CD4-positive, alpha-beta T cell treated with Interleukin-4 for 4 hours (primary cell): ENCODE measurements around the gene RPTN.
"Not testable (repeated sequence)": the region's sequence is repeated elsewhere in the genome, so short reads cannot be mapped to it uniquely, and the experiment has no call there.

ENCODE experiments used
- DNase-seq: peaks from one replicate; pipeline ENCODE4 v3.0.0-alpha.2; 2020

The RPTN gene

DNA sequence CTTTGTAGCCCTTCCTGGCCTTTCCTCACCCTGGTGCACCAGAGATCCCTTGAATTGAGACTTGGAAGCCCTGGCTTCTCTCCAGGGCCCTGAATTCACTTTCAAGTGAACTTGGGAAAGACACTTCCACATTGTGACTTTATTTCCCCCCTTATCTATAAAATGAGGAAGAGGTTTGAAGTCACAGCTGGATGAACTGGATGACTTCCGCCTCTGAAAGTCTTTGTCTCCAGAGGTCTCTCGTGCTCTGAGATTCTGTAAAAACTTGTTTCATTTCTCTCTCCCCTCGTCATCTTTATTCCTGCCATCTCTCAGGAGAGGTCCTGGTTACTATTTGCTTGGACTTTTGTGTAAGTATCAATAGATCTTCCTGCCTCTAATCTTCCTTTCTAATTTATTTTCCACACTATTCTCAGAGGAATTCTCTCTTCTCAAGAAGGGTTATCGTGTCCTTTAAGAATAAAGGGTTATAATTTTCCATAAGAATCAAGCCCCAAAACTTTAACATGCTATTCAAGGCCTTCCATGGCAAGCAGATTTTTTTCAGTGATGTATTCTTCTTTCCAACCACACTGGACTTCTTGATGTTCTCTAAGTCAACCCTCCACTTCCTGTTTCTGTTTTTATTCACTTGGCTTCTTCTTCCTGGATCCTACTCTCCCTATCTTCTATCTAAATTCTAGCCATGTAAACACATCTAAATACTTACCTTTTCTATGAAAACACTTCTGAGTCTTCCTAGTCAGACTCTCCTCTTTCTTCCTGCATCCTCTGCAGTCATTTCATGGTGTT, 6.5 kb upstream of the RPTN start:
- no peak for DNase-seq

GRCh38 chr1:152164517-152165136, 5.6 kb upstream of the RPTN start:
- no peak for DNase-seq

- DNase-seq: no peak
These were observed 3.9 kb upstream of the RPTN start for GRCh38 chr1:152162792-152163463.

- no peak for DNase-seq
These were observed 1.5 kb upstream of the RPTN start for GRCh38 chr1:152160576-152160975.

DNA sequence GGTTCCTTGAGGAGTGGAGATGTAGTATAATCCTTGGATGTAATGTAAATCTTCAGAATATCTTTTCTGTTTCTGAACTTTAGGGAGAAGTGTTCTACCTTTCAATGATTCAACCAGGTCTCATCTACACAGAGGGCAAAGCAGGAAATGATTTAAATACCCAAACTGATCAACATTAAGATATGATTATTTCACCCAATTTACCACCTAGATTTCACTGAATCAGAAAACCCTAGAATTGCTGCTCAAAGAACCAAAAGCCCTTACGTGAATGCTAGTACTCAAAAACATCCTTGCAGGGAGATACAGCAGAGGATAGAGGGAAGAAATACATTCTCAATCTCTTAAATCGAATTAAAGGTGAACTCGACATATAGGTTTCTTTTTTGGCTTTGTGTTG, 5.0 kb downstream of the RPTN start:
- no peak for DNase-seq

DNA sequence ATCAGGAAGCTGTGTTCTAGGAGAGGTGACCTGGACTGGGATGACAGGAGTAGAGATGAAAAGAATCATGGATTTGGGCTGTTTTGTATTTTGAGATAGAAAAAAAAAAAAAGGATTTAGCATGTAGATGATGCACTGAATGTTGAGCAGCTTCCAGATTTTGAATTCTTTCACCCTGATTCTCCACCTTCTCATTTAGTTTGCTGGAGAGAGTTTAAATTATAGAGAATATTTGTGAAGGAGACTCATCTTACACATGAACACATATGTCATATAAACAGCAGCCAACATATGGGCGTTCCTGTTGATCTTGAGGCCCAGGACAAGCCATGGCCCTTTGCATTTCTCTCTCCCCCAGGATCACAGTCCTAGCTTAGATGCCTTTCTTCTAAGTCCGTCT, 7.4 kb downstream of the RPTN start:
- no peak for DNase-seq

DNA sequence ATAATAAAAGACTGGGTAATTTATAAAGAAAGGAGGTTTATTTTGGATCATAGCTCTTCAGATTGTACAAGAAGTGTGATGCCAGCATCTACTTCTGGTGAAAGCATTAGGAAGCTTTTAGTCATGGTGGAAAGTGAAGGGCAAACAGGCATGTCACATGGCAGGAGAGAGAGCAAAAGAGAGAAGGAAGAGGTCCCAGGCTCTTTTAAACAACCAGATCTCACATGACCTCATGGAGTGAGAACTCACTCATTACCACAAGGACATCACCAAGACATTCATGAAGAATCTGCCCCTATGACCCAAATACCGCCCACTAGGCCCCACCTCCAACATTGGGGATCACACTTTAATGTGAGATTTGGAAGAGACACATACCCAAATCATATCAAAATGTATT, 10.0 kb downstream of the RPTN start:
- DNase-seq: no peak

DNA sequence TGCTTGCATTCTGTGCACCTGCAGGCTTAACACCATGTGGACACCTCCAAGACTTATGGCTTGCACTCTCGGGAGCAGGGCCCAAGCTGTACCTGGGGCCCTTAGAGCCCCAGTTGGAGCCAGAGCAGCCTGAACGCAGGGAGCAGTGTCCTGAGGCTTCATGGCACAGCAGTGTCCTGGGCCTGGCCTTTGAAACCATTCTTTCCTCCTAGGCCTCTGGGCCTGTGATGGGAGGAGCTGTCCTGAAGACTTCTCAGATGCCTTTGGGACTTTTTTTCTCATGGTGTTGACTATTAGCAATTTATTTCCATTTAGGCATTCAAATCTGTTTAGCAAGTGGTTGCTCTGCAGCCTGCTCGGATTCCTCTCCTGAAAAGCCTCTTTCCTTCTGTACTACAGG, 11.0 kb downstream of the RPTN start:
- no peak for DNase-seq

DNA sequence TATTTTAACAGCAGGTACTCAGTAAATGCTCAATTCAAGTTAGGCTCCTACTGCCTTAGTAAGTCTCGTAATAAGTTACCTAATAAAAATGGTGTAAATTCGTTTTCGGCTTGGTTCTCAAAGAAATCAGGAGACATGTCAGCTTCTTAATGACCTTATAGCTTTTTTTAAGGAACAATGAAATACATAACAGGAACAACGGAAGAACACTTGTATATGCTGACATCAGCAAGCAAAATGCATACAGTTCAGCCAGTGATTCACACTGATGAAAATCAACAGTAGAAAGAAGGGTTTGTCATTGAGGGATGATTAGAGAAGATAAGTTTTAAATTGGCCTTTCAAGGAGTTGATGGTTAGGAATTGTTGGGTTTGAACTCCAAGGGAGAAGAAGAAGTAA, 13.3 kb downstream of the RPTN start:
- DNase-seq: no peak

DNA sequence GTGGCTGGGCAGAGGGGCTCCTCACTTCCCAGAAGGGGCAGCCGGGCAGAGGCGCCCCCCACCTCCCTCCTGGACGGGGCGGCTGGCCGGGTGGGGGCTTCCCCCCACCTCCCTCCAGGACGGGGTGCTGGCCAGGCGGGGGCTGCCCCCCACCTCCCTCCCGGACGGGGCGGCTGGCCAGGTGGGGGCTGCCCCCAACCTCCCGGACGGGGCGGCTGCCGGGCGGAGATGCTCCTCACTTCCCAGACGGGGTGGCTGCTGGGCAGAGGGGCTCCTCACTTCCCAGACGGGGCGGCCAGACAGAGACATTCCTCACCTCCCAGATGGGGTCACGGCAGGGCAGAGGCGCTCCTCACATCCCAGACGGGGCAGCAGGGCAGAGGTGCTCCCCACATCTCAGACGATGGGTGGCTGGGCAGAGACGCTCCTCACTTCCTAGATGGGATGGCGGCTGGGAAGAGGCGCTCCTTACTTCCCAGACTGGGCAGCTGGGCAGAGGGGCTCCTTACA, 14.3 kb downstream of the RPTN start:
- not testable (repeated sequence) for DNase-seq

DNA sequence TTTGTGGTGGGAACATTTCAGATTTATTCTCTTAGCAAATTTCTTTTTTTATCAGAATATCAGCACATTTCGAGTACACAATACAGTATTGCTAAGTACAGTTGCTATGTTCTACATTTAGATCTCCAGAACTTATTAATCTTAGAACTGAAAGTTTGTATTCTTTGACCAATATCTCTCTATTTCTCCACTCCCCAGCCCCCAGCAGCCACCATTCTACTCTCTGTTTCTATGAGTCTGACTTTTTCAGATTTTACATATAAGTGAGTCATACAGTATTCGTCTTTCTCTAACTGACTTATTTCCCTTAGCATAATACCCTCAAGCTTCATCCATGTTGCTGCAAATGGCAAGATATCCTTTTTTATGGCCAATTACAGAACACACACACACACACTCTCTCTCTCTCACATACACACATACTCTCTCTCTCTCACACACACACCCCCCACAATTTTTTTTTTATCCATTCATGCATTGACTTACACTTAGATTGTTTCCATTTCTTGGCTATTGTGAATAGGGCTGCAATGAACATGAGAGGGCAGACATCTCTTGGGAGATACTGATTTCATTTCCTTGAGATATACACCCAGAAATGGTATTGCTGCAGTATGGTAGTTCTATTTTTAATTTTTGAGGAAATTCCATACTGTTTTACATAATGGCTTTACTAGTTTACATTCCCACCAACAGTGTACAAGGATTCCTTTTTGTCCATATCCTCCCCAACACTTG, 15.7 kb downstream of the RPTN start:
- no peak for DNase-seq

GRCh38 chr1:152141971-152142584, 16.9 kb downstream of the RPTN start:
- peak; percentile 17 for DNase-seq

GRCh38 chr1:152137215-152137614, 21.8 kb downstream of the RPTN start:
- no peak for DNase-seq

- DNase-seq: no peak
These were observed 28.8 kb downstream of the RPTN start for GRCh38 chr1:152130186-152130585.

GRCh38 chr1:152127673-152128072, 31.4 kb downstream of the RPTN start:
- DNase-seq: no peak

DNA sequence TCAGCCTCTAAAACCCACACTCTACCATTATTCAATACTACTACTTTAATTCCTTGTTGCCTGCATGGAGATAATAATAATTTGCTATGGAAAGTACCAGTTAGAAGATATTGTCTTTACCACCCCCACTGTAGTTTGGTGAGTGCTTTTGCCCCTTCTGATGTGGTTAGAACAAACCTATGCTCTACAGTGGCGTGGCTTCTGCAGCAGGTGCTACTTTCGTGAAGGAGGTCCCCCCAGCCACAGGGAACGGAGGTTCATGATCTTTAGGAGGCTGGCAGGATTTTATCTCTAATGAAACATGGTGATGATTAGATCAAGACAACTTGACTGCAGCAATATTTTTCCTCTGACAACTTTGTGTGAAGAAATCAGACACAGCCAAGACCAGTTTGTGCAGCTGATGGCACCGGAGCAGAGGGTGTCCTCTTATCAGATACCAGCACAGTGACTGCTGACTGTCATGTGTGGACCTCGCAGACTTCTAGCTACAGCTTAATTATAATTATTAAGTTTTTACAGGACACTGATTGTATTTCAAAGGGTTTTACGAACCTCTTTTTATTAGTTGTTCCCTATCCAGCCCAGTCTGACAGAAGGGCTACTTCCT, 33.1 kb downstream of the RPTN start:
- no peak for DNase-seq

DNA sequence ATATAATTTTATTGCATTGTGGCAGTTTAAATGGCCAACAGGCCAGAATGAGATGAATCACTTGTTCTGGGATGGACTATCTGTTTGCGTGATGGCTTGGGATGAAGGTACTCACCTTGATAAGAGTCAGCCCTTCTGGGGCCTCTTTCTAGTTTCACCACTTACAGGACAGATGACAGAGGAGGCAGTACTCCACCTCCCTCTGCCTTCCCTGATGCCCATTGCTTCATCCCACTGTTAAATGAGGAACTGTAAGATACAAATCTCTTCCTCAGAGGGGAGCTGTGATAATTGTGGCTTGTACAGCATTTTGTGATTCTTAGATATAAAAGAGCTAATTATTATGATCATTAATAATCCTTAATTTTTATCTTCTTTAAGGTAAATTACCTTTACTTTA, 40.1 kb downstream of the RPTN start:
- DNase-seq: no peak

GRCh38 chr1:152115344-152115743, 43.7 kb downstream of the RPTN start, which contains the start of gene TCHH:
TSS of gene TCHH (minus strand) at chr1:152115444. CDS start at chr1:152114080, 1,364 bp downstream.
- DNase-seq: no peak

- no peak for DNase-seq
These were observed 46.1 kb downstream of the RPTN start for GRCh38 chr1:152112885-152113432.

DNA sequence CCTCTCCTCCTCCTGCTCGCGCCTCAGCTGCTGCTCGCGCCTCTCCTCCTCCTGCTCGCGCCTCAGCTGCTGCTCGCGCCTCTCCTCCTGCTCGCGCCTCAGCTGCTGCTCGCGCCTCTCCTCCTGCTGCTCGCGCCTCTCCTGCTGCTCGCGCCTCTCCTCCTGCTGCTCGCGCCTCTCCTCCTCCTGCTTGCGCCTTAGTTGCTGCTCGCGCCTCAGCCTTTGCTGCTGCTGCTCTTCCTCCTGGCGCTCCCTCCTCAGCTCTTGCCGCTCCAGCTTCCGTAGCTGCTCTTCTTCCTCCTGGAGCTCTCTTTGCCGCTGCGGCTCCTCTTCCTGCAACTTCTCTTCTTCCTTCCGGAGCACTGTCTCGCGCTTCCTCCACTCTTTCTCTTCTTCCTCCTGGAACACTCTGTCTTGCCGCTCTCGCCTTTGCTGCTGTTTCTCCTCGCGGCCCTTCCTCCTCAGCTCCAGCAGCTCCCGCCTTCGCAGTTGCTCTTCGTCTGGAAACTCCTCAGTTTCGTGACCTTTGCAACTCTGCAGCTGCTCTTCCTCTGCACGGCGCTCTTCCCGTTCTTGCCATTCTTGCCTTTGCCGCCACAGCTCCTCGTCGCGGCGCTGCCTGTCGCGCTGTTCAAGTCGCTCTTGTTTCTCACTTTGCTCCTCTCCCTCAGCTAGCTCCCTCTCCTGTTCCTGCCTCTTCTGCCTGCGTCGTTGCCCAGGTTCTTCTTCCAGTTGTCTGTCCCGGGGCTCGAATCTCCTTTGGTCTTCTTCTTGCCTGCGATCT, 46.7 kb downstream of the RPTN start:
- DNase-seq: no peak

- DNase-seq: no peak
These were observed 47.5 kb downstream of the RPTN start for GRCh38 chr1:152111515-152111968.
